ENCODE results near the gene GPR143.
"Not testable (repeated sequence)": the region's sequence is repeated elsewhere in the genome, so short reads cannot be mapped to it uniquely, and the experiment has no call there.

Gene GPR143

DNA sequence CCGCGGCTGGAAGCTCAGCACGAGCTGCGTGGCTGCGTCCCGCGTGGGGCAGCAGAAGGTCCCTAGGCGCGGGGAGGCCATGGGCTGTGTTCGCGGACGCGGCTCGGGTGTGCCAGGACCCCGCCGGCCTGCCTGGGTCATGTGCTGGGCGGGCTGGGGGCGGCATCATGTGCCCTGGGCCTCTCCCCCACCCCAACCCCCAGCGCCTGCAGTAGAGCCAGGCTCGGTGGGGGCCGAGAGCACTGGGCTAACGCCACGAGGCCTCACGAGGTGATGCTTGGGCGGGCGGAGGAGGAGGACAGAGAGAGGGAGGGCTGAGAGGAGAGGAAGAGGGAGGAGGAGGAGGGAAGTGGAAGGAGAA is at the start of gene GPR143:
Gene GPR143 (minus strand): TSS at position 111 of the 361 bp plus-strand sequence. CDS start 30 bp downstream, at position 81.
- no peak for DNase-seq

DNA sequence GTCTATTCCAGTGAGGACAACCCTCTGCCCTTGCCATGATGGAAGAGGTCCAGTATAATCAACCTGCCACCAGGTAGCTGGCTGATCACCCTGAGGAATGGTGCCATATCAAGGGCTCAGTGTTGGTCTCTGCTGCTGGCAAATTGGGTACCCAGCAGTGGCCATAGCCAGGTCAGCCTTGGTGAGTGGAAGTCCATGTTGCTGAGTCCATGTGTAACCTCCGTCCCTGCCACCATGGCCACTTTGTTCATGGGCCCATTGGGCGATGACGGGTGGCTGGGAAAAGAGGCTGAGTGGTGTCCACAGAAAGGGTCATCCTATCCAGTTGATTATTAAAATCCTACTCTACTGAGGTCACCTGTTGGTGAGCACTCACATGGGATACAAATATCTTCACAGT is 45.4 kb upstream of the GPR143 start:
- not testable (repeated sequence) for DNase-seq

DNA sequence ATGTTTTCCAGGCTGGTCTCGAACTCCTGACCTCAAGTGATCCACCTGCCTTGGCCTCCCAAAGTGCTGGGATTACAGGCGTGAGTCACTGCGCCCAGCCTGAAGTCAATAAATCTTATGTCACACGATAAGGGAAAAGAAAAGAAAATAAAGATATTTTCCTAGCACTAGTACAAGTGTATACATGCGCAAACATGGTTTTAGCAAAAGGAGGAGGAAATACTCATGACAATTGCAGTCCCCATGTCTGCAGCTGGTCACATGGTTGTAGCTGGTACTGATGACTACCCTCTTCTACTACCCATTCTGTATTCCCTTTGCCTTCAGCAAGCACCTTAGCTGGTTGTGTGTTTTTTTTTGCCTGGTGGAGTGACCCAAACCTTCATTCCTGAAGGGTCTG is 44.2 kb upstream of the GPR143 start:
- DNase-seq, result not testable (repeated sequence)

DNA sequence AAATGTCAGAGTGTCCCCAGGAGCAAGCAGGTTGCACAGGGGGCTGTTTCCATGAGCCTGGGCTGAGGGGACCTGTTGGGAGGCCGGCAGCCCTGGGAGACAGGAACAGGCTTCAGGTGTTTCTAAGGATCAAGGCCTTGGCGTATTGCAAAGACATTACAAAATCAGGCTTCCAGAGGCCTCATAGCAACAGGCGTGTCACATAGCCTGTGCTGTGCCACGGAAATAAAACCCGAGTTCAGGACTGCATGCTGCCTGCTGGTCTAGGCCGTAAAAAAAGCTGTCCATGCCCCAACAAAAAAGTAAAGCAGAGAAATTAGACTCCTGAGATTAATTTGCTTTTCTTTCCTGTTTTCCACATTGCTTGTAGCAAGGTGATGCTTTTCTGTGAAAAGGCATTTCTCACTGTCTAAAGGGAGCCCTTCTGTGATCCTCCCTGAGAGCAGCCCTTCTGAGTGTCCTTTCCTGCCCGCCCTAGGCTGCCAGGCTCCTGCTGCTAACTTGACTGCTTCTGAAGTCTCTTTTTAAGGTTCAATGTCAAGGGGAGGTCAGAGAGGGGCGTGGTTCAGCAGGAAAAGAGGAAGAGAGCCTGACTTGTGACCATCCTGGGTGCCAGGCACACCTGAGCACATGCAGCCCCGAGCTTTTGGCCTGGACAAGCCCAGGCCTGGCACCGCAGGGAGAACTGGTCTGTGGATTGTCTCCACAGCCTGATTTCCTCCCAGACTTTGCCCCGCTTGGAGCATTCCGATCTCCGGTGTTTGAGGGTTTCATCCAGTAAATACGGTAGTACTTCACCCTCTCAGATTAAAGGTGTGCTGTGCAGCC is 41.9 kb upstream of the GPR143 start:
- DNase-seq, result no peak

DNA sequence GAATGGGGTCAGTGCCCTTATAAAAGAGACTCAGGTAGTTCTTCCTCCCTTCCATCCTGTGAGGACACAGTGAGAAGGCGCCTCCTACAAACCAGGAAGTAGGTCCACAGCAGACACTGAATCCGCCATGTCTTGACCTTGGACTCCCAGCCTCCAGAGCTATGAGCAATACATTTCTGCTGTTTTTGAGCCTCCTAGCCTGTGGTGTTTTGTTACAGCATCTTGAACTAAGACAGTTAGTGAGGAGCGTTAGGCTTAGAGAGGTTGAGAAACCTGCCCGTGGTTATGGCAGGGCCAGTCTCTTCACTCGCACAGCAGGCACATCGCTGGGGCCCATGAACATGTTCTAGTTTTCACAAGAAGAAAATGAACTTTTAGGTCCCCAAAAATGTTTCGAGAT is 40.3 kb upstream of the GPR143 start:
- no peak for DNase-seq

DNA sequence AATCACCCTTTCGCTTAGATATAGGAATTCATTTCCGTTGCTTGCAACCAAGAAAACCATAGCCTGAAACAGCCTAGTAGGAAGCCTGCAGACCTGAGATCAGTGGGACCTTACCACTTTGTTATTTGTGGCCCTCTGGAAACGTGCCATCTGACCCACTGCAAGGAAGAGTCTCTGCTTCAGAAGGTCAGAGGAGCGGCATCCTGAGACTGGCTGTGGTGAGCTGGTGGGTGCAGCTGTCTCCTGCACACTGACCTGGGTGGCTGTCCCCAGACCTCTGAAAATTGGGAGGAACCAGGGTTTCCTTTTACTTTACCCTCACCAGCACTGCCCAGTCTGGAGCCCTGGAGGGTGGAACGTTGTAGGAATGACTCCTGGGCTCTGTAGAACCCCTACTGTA is 38.8 kb upstream of the GPR143 start:
- DNase-seq, result no peak

DNA sequence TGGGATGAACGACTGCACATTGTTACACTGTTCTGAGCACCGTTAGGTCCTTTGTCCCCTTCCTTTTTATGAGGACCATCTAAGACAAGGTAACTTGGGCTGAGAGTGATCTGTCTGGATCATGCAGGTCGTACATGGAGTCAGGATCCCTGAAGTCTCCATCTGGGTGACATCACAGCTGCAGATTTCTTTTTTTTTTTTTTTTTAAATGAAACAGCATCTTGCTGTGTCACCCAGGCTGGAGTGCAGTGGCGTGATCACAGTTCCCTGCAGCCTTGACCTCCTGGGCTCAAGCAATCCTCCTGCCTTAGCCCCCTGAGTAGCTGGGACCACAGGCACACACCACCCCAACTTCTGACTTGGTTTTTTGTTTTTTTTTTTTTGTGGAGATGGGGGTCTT is 37.1 kb upstream of the GPR143 start:
- no peak for DNase-seq

DNA sequence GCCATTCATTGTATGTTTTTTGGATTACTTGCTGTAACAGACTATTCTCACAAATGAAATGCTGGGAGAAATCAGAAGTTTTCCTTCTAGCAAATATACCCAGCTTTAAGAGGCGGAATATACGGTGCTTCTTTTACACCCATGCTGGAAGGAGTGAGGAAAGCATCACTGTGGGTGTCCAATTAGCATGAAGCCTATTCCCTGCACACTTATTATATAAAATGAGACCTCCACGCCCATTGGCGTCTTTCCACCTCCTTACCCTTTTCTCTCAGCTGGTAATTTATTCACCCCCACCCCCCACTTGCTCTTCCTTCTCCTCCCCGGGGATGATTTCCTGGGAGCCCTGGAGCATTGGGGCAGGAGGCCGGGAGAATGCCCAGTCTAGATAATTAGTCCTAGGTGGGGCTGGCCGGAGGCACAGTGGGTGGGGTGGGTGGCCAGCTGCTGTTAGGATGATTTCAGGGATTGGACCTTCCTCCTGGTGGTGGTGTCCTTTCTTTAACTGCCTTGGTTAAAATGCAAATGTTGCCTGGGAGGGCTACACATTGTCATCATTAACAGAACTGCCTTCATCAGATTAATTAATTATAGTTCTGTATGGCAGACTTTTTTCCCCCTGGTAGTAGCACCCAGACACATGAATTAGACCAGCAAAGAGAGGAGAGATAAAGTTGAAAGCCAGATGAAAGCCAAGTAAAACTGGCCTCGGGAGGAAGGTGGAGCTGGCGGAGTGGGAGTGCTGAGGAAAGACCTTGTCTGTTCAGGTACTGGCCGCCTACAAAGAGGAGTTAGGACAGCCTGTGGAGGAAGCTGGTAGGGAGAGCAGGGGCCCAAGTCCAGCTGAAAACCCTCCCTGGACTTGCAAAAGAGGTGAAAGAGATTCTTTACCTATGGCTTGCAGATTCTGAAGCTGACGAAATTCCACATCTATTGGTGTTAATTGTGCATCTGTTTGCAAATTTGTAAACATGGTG is 32.0 kb upstream of the GPR143 start:
- no peak for DNase-seq

DNA sequence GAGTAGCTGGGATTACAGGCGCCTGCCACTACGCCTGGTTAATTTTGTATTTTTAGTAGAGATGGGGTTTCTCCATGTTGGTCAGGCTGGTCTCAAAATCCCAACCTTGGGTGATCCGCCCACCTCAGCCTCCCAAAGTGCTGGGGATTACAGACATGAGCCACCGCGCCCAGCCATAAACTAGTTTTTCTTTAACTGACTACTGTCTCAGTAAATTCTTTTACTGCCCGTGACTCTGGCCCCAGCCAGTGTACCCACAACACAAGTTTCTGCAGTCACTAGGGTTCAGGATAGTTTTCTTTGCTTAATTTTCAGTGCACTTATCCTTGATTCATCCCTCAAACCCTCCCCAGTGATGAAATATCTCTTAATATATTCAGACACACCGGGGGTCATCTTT is 28.8 kb upstream of the GPR143 start:
- no peak for DNase-seq

DNA sequence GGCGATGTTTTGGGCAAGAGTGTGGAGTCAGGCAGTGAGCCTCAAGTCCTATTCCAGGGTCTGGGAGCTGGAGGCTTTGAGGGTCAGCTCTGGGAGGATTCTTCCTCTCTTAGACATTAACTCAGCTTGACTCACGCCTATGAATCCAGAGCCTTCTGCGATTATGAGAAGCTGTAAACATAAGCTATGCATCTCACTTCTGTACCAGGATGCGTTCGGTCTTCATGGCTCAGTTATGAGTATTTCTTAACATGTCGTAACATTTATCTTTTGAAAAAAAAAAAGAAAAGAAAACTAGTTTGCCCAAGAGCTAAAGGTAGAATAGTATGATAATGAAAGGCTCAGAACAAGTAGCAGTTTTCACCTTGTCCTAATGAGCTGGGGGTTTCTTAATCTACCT is 25.2 kb upstream of the GPR143 start:
- no peak for DNase-seq

DNA sequence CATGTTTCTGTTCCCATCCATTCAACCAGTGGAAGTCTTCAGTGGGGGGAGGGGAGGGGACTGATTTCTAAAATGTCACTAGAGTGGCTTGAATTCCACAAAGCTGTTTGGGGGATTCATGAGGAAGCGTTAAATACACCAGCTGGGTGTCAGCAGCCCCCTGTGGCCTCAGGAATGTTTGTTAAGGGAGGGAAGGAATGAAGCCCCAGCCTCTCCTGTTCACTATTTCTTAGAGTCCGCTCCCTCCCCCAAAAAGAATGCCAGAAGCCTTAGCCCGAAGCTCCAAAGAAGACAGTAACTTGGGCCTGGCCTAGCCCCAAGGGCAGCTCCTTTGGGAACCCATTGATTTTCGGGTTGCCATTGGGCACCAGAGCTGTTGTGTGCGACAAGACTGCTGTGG is 23.9 kb upstream of the GPR143 start:
- DNase-seq, result no peak

DNA sequence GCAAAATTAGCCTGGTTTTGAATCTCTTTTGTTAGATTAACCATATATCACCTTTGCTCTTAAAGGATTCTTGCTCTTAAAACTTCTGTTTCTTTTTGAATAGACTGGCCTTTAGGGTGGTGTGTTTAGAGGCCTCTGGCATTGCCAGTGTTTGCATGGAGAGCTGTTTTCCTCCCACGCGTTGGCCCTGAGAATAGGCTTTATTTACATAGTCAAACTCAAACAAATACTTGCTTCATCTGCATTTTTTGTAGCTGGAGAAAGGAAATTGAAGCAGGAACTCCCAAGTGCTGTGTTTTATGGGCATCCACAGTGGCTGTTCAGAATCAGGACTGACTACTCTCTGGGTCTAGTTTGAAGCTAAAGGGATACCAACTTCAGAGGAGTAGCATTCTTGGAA is 23.3 kb upstream of the GPR143 start:
- no peak for DNase-seq

DNA sequence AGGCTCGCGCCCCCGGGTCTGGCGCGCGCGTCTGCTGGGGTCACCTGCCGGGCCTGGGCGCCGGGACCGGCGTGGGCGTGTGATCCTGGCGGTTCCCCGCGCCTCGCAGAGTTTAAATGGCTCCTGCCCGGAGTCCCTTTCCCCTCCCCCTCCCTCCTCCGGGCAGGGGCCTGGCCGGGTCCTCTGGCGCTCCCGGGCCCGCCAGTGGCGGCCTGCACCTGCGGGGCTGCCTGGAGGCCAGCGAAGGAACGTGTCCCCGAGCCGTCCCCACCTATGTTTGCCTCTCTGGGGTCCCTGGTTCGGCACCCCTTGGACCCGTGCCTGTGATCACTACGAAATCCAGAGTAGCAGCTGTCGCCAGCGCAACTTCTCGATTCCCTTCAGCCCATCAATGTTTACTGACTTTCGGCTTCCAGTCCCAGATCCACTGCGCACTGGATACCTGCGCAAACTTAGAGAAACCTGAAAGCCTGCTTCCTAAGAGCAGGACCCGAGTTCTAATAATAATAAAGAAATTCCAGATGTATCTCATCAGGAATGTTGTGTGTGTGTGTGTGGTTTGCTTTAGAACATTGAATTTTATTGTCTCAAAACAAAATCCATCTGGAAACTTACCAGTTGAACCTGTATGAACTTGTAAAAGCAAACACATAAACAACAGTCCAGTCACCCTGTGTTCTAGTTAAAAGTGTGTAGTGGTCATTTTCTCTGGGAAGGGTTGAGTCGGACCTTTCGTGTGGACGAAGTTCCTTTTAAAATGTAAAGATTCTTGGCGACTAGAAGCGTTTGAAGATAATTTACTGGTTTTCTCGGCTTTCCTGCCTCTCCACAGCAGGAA is 21.4 kb upstream of the GPR143 start:
- no peak for DNase-seq

DNA sequence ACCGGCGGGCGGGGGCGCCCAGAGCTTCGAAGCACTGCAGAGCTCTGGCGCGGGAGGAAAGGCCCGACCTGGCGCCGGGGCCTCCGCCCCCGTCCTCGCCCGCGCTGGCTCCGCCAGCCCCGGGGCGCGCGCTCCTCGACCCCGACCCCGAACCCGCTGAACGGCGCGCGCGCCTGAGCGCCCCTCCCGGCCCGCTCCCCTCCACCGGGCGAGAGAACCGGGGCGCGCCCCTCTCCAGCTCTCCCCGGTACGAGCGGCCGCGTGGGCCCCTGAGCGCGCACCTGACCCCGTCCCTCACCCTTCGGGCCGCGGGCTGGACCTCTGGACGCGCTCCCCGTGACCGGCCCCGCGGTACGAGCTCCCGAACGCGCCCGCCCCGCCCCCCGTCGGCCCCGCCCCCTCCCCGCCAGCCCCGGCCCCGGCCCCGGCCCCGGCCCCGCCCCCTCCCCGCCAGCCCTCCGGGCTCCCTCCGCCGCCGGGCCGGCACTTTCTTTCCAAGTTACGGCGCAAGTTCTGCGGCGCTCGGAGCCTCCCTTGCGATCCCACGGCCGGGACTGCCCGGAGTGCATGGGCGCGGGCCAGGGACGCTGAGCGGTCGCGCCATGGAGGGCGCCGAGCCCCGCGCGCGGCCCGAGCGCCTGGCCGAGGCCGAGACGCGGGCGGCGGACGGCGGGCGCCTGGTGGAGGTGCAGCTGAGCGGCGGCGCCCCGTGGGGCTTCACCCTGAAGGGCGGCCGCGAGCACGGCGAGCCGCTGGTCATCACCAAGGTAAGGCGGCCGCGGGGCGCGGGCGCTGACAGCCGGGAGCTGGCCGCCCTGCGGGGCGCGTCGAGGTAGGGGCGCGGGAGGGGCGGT is 20.5 kb upstream of the GPR143 start, which contains the start of gene SHROOM2:
Gene SHROOM2 (plus strand): TSS at position 486 of the 854 bp plus-strand sequence. CDS start 117 bp downstream, at position 603.
- DNase-seq, result peak; percentile 38

DNA sequence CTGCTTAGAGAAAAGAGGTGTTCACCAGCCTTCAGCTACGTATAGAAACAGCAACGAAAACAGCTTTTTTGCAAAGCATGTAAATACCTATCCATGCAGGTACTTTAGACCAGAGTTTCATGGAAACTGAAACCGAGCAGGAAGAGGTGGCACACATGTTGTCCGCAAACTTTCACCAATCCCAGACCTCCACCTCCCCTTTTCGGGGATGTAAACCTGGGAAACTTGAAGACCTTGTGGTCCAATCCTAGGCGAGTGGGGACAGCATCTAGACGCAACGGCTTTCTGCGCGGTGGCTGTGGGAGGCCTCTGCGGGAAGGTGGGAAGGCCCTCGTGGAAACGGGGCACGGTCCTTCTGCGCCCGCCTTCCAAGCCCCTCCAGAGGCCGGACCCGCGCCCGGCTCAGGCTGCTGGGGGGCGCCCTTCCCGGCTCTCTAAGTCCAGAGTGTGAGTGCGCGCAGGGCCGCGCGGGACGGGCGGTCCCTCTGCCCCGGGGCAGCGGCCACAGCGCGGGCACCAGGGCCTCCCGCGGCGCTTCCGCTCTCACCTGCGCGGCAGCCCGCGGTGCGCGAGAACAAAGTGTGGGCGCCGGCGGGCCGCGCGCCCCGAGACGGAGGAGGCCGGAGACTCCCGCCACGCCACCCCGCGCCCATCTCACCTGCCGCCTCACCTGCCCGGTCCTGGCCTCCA is 19.8 kb upstream of the GPR143 start:
- no peak for DNase-seq

DNA sequence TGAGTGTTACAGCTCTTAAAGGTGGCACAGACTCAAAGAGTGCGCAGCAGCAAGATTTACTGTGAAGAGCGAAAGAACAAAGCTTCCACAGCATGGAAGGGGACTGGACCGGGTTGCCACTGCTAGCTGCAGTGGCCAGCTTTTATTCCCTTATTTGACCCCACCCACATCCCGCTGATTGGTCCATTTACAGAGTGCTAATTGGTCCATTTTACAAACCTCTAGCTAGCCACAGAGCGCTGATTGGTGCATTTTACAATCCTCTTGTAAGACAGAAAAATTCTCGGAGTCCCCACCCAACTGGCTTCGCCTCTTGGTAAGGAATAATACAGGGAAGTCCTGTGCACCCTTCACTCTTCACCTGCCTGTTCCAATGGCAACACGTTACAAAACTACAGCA is 18.7 kb upstream of the GPR143 start:
- no peak for DNase-seq

DNA sequence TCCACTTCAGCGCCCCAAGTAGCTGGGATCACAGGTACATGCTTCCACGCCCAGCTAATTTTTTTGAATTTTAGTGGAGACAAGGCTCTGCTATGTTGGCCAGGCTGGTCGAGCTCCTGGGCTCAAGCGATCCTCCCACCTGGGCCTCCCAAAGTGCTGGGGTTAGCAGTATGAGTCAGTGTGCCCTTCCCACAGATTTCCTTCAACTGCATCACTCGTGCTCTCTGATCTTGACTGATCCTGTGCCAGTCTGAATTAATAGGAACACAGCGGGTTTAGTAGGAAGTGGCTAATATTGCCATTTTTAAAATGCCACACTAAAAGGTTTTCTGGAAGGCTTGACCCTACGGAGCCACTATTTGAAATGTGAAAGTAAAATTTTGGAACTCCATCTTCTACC is 16.3 kb upstream of the GPR143 start:
- DNase-seq, result no peak

DNA sequence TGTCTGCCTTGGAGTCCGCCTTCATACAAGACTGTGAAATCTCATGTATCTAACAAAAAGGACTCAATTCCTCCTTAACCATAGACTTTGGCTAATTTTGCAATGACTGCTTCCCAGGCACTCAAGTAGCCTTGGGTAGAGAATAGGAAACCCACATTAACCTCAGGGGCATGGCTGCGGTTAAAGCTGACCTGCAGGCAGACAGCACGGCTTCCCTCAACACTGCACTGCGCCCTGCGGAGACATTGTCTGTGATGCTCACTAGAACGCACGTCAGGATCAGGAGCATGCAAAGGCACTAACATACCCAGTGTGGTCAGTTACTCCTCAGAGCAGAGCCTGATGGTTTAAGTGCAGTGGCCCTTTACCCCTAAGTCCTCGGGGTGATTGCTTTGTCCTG is 10.3 kb upstream of the GPR143 start:
- no peak for DNase-seq

DNA sequence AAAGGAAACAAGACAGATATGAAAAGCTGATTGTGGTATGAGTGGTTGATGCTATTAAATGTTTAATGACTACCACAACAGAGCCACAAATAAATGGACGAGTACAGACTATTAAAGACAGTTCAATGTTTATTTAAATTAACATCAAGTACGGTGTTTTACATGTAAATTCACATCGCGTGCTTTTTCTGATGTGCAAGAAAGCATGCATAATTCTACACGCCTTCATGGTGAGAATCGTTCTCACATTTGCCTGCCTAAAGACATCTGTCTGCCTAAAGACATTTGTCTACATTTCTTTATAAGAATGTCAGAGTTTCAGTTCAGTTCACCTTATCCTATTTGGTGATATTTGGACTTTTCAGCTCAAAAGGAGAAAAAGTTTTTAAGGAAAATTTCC is 7.3 kb upstream of the GPR143 start:
- no peak for DNase-seq

DNA sequence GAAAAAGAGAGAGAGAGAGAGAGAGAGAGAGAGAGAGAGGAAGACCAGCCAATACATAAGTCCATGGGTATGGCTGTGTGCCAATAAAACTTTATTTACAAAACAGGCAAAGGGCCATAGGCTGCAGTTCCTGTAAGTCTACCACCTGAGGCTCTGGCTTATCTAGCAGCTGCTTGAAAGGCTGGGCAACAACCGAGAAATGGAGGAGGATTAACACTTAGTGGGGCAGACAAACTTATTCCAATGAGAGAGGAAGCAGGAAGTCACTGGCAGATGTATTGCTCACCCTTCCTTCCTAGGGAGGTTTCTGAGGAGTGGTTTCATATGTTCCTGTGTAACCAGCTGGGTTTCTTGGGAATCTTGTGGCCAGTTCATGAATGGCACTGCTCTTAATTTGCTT is 4.7 kb upstream of the GPR143 start:
- DNase-seq, result no peak

DNA sequence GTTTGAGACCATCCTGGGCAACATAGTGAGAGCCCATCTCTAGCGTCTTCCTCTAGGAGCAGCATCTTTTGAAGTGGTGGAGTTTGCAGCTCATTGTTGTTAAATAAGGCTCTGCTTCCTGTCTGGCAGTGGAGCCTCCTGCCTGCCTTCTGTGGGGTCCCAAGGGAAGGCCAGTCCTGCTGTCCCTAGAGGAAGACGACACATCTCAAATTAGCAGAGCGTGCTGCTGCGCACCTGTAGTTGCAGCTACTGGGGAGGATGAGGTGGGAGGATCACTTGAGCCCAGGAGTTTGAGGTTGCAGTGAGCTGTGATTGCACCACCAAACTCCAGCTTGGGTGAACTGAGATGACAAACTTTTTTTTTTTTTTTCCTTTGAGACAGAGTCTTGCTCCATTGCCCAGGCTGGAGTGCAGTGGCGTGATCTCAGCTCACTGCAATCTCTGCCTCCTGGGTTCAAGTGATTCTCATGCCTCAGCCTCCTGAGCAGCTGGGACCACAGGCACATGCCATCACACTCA is 2.7 kb upstream of the GPR143 start:
- DNase-seq, result not testable (repeated sequence)
